CD1c-positive myeloid dendritic cell (primary cell): ENCODE results near the gene YY1.
A peak's percentile ranks its signal among the peaks of the same experiment; 100 is the strongest.
"Not testable (repeated sequence)": the region's sequence is repeated elsewhere in the genome, so short reads cannot be mapped to it uniquely, and the experiment has no call there.

Source experiments
- DNase-seq: peaks from one replicate; pipeline ENCODE4 v3.0.0-alpha.2; 2016; ENCODE audit errors: extremely low spot score

YY1 gene

DNA sequence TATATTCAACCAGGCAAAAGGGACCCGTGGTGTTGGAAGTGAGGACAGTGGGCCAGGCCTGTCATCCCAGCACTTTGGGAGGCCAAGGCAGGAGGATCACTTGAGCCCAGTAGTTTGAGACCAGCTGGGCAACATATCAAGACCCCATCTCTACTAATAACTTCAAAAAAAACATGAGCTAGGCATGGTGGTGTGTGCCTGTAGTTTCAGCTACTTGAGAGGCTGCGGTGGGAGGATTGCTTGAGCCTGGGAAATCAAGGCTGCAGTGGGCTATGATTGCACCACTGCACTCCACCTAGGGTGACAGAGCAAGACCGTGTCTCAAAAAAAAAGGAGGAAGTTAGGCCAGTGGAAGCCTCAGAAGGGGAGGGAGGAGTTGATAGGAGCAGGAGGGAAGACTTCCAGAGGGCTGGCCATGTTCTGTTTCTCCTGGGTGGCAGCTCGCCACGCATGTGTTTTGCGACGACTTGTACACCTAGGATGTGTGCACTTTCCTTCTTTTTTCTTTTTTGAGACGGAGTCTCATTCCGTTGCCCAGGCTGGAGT, 57.2 kb downstream of the YY1 start:
- peak; percentile 47 for DNase-seq

DNA sequence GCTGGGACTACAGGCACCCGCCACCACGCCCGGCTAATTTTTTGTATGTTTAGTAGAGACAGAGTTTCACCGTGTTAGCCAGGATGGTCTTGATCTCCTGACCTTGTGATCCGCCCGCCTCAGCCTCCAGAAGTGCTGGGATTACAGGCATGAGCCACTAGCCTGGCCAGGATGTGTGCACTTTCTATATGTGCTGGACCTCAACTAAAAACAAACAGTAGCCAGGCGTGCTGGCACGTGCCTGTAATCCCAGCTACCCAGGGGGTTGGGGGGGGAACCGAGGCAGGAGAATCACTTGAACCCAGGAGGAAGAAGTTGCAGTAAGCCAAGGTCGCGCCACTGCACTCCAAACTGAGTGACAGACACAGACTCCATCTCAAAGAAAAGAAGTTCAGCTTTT, 57.8 kb downstream of the YY1 start:
- DNase-seq: not testable (repeated sequence)

DNA sequence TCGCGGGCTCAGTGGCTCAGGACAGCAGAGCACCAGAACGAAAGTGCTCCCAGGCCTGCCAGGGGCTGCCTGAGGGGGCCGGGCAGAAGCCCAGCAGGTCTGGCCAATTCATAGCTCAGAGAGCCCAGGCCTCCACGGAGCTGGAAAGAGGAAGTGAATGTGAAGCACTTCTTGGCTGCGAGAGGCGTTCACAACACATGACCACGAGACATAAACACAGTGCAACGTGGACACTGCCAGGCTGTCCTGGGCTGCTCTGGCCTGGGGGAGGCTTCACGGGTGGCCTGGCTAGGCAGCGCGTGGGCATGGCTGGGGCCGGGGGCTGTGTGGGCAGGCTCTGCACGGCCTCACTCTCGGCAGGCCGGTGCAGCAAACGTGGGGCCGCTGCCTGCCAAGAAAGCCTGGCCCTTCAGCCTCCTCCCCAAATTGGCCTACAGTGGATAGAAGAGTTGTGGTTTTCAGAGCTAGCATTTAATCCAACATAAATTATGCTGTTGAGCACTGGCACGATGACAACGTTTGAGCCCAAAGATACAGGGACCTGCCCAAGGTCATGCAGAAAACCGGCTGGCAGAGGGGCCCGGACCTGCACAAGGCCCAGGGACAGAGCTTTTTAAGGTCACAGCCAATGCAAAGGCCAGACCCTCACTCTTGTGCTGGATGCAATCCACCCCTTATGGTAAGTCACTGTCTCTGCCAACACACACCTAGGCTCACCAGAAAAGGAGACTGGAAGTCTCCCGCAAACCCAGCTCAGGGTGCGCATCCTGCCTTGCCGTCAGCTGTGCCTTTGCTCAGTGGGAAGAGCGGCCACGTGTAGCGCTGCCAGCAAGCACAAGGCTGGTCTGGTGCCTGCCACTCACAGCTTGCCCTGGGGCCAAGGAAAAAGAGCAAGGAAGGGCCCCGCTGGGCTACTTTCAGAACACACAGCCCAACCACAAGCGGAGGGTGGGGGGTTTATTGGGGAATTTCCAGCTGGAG, 58.7 kb downstream of the YY1 start:
- DNase-seq: peak; percentile 88

- DNase-seq: no peak
These were observed 59.8 kb downstream of the YY1 start for GRCh38 chr14:100298551-100299237.

DNA sequence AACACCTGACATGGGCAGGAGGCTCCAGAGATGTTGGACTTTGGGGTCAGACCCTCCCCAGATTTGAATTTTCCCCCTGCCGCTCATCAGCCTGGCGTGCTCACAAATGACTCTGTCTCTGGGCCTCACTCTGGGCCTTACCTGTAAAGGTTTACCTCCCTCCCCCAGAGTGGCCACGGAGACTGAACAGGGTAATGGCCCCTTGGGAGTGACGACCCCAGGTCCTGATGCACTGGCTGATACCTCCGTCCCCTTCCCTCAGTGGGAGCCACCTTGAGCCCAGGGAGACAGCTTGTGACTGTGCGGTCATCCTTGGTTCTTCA, 60.3 kb downstream of the YY1 start:
- DNase-seq: no peak

DNA sequence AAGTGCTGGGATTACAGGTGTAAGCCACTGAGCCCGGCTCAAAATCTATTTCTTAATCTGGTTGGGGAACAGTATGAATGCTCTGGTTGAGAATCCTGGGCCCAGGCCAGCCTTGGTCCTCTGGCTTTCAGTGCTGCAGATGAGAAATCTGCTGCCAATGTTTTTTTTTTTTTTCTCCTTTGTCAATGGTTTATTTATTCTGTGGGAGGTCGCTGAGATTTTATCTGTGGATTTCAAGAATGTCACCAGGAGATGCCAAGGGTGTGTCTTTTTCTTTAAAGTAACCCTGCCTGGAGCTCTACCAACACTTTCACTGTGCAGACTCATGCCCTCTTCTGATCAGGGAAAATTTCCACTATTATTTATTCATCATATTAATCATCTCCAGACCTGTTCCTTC, 63.7 kb downstream of the YY1 start:
- DNase-seq: no peak

DNA sequence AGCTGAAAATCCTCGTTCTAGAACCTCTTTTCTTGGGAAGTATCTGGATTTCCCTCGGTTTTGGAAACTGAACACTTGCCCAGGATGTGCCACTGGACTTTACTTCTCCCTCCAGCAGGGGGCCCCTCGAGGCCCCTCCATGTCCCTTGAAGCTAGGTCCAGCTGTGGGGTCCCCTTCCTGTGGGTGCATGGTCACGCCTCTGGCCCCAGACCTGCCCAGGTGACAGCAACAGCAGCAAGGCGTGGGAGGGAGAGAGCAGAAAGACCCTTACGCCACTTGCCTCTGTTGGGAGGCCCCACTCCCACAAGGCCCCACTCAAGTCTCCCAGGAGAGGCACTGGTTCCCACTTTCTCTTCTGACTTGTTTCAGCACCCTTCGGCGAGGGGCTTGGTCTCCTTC, 64.2 kb downstream of the YY1 start:
- DNase-seq: peak; percentile 17

DNA sequence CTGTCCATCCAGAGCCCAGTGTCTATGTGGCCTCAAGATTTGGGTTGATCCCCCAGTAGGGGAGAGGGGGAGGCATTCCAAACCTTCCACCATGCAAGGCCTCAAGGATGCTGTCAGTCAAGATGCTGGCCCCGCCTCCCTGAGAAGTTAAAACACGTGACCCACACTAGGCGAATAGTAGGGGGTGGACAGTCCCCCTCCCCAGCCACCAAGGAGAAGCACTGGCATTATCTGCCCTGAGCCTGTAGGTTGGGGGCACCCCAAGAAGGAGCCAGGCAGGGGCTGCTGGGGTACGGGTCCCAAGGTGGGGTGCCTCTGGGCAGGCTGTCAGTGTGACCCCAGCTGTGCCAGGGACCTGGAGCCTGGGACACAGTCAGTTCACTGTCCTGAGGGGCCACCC, 65.0 kb downstream of the YY1 start:
- DNase-seq: no peak

DNA sequence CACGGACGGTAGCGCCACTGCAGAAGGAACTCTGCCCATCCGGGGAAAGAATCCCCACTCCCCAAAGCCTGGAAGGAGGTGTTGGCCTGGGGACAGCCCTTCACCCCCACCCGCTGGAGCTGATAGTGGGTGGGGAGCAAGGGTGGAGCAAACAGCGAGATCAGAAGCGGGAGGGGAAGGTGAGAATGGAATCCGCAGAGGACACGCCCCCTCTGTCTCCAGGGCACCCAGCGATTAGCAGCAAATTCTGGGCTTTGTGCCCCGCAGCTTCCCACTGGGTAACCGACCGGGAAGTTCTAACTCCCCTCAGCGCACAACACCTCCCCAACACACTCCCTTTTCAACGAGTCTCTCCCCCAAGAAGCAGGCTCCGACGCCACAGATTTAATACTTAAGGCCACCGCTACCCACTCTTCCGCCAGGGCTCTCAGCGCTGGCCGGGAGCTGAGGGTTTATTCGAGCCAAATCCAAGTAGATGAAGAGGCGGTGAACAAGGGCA, 65.9 kb downstream of the YY1 start:
- no peak for DNase-seq

DNA sequence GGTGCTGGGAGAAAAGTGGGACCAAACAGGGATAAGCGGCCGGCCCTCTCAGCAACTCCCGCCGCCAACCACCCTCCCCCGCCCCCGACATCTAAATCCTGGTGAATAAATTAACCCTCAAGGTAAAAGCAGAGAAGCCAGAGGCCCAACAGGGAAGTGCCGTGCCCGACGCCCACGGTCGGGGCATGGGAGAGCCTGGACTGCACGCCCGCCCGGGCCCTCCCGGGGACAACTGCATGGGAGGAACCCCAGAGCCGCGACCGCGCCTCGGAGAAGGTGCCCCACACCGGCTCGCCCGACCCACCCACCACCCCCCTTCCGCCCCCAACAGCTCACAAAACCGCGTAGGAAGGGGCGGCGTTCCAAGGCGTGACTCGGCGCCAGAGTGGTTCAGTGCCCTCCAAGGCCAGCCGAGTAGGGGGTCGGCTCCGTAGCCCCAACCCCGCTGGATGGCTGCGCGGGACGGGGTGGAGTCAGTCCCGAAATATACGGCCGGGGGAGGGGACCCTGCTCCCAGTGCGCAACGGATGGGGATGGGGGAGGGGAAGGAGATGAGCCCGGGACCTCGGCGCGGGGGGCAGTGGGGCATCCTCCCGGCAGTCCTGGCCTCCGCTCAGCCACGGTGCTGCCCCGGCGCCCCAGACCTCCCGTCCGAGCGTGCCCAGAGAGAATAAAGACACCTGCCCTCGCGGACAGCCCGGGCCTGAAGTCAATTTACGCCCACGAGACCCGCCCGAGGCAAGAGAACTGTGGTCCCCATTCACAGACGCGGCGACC, 66.6 kb downstream of the YY1 start:
- peak; percentile 88 for DNase-seq

DNA sequence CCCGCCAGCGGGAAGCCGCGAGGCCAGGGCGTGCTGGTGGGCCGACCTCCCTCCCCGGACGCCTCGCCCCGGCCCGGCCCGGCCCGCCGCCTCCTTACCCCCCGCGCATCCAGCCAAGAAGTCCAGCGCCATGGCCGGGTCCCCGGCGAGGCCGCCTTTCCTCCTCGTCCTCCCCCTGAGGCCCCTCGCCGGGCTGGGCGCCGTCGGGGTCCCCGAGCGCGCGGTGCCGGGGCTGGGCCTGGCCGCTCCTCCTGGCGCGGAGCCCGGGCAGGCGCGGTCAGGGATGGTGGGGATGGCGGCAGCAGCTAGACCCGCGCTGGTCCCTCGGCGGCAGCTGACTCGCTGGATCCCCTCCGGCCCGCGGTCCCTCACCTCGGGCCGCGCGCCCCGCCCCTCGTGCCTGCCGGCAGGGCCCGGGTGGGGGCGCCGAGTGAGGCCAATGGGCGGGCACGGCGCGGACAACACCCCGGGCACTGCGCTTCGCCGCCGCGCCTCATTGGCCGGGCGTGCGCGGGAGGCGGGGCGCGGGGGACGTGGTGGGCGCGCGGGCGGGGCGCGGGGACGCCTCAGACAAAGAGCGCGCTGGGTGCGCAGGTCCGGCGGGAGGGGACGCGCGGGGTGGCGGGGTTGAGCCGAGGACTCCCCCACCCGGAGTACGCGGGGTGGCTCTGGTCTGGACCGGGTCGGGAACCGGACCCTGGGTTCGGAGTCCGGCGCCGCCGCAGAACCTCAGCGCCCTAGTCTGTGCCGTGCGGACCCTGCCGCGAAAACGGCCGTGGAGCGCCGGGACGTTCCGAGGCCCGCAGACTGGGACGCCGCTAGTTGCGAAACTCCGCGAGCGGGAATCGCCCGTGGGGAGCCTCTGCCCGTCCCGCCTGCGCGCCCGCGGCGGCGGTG, 67.4 kb downstream of the YY1 start, which contains the start of gene SLC25A29:
SLC25A29 (minus strand) TSS at position 344 of the 897 bp plus-strand sequence; CDS start at position 132, 212 bp downstream.
- DNase-seq: peak; percentile 94

GRCh38 chr14:100306998-100307765, 68.2 kb downstream of the YY1 start:
- peak; percentile 54 for DNase-seq

DNA sequence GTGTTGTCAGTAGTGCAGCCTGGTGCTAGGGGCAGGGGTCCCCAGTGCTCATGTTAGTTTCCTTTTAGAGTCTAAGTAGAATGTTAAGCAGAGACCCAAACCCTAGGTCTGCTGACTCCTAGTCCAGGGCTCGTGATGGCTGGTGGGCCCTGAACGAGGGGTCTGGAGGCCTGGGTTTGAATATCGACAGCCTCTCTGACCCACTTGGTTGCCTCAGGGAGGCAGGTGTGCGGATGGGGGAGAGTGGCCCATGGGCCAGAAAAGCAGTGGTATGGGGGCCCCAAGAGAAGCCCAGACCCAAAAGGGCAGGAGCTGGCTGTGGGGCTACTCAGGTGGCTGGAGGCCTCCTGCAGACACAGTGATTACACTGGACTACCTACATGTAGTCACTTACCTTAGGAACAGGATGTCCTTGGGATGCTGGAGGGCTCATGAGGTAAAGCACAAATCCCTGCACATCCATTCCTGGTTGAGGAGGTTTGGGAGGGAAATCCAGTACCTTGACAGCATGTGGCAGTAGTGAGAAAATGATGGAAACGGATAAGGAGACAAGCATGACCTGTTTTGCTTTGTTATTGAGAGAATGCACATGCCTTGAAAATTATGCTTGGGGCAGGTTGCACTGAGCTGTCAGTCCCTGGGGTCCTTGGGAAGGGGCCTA, 69.0 kb downstream of the YY1 start:
- no peak for DNase-seq

DNA sequence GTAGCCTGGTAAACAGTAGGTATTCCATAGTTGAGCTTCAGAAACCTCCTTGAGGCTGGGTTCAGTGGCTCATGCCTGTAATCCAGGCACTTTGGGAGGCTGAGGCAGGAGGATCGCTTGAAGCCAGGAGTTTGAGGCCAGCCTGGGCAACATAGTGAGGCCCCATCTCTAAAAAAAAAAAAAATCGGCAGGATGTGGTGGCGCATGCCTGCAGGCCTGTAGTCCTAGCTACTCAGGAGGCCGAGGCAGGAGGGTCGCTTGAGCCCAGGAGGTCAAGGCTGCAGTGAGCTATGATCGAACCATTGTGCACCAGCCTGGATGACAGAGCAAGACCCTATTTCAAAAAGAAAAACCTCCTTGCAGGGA, 69.5 kb downstream of the YY1 start:
- DNase-seq: not testable (repeated sequence)

DNA sequence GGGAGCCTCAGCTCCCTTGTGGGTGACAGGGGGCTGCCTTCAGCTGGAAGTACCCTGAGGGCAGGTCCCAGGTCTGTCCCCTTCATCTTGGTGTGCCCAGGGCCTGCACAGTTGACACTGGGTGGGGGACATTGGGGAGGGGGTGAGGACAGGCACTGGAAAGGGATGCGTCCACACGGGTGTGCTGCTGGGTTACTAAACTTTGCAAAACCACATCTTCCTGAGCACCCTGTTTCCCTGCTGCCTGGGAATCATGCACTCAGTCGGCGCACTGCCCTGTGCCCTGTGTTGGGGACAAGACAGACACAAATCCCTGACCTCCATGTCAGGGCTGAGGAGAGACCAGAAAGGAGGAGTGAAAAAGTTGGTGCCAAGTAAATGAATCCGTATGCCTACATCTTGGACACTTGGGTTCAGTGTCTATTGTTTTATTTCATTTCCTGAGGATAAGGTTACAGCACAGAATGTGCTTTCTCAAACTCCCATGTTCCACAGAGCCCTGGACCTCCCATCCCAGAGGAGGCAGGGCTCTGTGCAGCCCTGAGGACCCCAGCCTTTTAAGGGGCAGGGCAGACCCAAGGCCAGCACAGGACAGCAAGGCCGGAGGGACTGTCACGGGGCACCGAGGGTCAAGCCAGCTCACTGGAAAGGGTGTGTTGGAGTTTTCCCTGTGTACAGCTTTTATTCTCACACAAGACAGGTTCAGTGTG, 70.2 kb downstream of the YY1 start:
- no peak for DNase-seq

GRCh38 chr14:100312110-100312876, 73.3 kb downstream of the YY1 start:
- DNase-seq: peak; percentile 52

DNA sequence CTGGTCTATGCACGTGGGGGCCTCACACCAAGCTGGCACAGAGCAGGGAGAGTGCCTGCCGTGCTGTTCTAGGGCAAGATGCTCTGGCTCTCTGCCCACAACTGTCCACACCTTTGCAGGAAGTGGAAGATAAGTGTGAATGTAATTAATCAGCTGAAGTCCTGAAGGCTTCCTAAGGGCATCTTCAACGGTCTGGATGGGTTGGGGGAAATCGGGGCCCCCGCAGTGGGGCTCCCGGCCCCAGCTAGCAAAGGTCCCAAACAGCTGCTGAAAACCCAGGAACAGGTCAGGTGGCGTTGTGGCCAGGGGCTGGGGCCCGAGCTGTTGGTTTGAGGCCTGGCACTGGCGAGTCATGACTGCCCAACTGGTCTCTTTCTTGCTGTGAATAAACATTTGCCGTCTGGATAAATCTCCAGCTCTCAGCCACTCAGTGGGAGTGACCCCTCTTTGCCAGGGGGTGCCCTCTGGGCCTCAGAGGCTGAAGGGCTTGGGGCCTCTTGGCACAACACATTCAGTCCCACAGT, 74.0 kb downstream of the YY1 start:
- no peak for DNase-seq
